Activated CD8-positive, alpha-beta memory T cell treated with anti-CD3 and anti-CD28 coated beads, Interleukin-2, amount 10 ng/mL, durations not matched to agents 7 days and 5 days (primary cell): ENCODE measurements around the gene ALPG. TPM values are rescaled to one million over a fixed set of nuclear protein-coding genes. Genes with fewer than 3 reads are reported as not detected.
"Not testable (repeated sequence)": the region's sequence is repeated elsewhere in the genome, so short reads cannot be mapped to it uniquely, and the experiment has no call there.

Experiments used
- ATAC-seq: fragments of 150-1000 bp; cut with Tn5 transposase; one replicate; pipeline ENCODE4 v1.10.0; 2021; ENCODE audit warnings: moderate library complexity
- CTCF ChIA-PET: fragments of 350-600 bp; sonication (Branson Sonifier 250); formaldehyde crosslinking; loops from one replicate; lab custom pipeline; 2021; ENCODE audit warnings: antibody characterized with exemption; lab: Charles Lee
- DNase-seq: peaks from one replicate; pipeline ENCODE4 v3.0.0-alpha.2; 2020
- H3K27ac Mint-ChIP-seq: one replicate; pipeline ENCODE4 v1.8.0; 2021; ENCODE audit warnings: mild to moderate bottlenecking, mixed read lengths
- H3K27me3 Mint-ChIP-seq: one replicate; pipeline ENCODE4 v1.8.0; 2021; ENCODE audit warnings: mixed read lengths
- H3K36me3 Mint-ChIP-seq: one replicate; pipeline ENCODE4 v1.8.0; 2021; ENCODE audit warnings: mild to moderate bottlenecking, mixed read lengths
- H3K4me1 Mint-ChIP-seq: one replicate; pipeline ENCODE4 v1.8.0; 2021; ENCODE audit warnings: mixed read lengths
- H3K4me3 Mint-ChIP-seq: one replicate; pipeline ENCODE4 v1.8.0; 2021; ENCODE audit warnings: mild to moderate bottlenecking, moderate library complexity, mixed read lengths
- H3K9me3 Mint-ChIP-seq: one replicate; pipeline ENCODE4 v1.8.0; 2022; ENCODE audit warnings: low read depth, mixed read lengths
- total RNA-seq, 2 experiments: library from RNA; stranded (reverse); gene quantifications; one replicate each; pipeline ENCODE4 v1.2.3, GENCODE V29; 2021

Gene ALPG
- total RNA-seq, 2 experiments from 2014 or later: not detected

DNA sequence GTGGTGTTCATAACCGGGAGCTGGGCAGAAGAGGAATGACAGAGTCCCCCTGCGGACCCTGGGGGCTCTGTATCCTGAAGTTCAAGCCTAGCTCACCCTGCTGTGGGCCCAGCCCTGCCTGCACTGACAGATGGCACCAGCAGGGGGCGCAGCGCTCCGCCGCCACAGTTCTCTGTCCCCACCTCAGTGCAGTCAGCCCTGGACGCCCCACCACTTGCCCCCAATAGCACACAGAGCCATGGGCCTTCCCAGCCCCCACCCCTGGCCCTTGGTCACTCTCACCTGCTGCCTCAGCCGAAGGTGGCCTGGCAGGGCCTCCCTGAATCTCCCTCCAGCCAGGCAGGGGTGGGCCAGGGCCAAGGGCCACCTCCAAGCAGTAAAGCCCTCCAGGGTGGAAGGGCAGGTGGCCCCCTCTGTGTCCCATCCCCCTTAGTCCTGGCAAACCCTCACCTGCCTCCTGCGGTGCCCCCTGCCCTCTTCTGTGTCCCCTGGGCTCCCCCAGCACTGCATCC, 39.7 kb downstream of the ALPG start:
- not testable (repeated sequence) for H3K4me3 Mint-ChIP-seq, H3K36me3 Mint-ChIP-seq, DNase-seq, H3K27ac Mint-ChIP-seq, H3K4me1 Mint-ChIP-seq, H3K9me3 Mint-ChIP-seq, H3K27me3 Mint-ChIP-seq
- CTCF ChIA-PET: interaction anchor here (1.0 to 2.9 kb wide), 3 partner anchors 18 to 149 kb away, joined by 3 to 34 read pairs (median 3); partner anchors contain the start of gene PRSS56
- peak; percentile 48 for ATAC-seq

DNA sequence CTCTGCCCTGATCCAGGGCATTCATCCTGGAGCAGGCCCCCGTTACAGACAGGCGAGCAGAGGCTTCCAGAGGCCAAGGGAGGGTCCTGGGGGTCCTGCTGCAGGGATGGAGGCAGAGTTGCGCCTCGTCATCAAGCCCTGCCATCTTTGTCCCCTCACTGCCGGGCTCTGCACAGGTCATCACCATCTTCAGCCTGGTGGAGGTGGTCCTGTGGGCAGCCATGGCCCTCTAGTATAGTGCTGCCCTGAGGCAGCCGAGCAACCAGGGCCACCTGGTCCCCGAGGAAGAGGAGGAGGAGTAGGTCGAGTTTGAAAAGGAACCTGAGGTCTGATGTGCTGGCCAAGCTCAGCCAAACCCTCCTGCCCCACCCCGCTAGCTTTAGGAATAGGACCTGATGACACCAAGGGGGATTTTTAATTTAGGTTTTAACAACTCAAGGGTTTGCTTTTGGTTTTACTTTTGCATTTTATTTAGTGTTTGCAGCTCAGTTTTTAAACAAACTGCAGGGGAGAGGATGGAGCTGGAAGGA, 40.5 kb downstream of the ALPG start:
- peaks cover 5% of the 10 kb centered on the region for H3K4me1 Mint-ChIP-seq
- no peaks in the 10 kb centered on the region for H3K9me3 Mint-ChIP-seq
- peaks cover 3% of the 10 kb centered on the region for H3K27me3 Mint-ChIP-seq
- CTCF ChIA-PET: interaction anchor here (0.7 to 2.9 kb wide), 4 partner anchors 10 to 150 kb away, joined by 3 to 34 read pairs (median 3); partner anchors contain the start of gene PRSS56
- H3K27ac Mint-ChIP-seq: no peak overlapping the region
- no peaks in the 10 kb centered on the region for H3K36me3 Mint-ChIP-seq
- H3K4me3 Mint-ChIP-seq: no peak overlapping the region
- no peak for ATAC-seq
- no peak for DNase-seq

DNA sequence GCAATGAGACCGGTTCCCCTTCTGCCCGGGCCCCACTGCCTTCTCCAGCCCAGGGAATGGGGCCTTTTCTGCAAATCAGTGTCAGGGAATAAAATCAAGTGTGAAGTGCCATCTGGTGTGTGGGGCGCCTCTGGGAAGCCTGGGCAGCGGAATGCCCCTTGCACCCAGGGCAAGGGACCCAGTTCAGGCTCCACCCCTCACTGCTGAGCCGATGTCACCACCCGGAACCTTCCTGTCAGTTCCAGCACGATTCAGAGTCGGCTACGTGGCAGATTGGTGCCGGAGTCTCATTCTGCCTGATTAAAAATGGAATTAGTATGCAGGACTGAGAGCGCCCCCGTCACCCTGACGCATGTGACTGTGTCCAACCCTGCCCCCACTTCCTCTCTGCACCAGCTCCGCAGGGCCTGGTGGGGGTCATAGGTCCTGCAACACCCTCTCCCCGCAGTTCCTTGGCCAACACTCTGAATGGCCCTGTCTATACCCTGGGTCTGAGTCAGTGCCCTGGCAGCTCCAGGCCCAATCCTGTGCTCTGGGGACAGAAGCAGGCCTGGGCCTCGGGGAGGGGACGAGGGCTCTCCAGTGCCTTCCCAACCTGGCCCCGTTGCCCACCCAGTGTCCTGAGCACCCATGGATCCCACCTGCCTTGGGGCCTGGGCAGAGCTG, 41.1 kb downstream of the ALPG start:
- no peaks in the 10 kb centered on the region for H3K9me3 Mint-ChIP-seq
- CTCF ChIA-PET: interaction anchor here (0.7 to 2.9 kb wide), 3 partner anchors 9 to 74 kb away, joined by 3 to 34 read pairs (median 3); partner anchors contain the start of gene PRSS56
- no peak overlapping the region for H3K4me3 Mint-ChIP-seq
- H3K4me1 Mint-ChIP-seq: peaks cover 5% of the 10 kb centered on the region
- no peak overlapping the region for H3K27ac Mint-ChIP-seq
- no peak for ATAC-seq
- no peaks in the 10 kb centered on the region for H3K36me3 Mint-ChIP-seq
- no peak for DNase-seq
- peaks cover 3% of the 10 kb centered on the region for H3K27me3 Mint-ChIP-seq

DNA sequence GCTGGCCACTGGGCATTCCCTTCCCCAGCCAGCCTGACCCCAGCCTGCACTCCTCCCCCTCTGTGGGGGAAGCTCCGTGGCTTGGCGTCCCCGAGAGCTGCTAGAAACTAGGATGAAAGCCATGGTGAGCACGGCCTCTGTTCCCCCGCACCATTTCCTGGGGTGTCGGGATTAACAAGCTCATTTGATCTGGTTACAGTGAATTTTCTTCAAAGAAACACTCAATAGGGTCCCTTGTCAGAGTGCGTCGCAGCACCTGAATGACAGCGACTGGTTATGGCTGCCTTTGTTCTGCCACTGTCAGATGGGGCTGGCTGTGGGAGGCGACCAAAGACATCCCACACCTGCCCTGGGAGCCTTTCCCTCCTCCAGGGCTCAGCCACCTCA, 41.7 kb downstream of the ALPG start:
- ATAC-seq: no peak
- H3K9me3 Mint-ChIP-seq: no peaks in the 10 kb centered on the region
- CTCF ChIA-PET: interaction anchor here (0.9 to 2.9 kb wide), 2 partner anchors 9 to 73 kb away, joined by 3 to 34 read pairs; partner anchors contain the start of gene PRSS56
- no peak overlapping the region for H3K27ac Mint-ChIP-seq
- H3K4me3 Mint-ChIP-seq: no peak overlapping the region
- peaks cover 5% of the 10 kb centered on the region for H3K4me1 Mint-ChIP-seq
- H3K27me3 Mint-ChIP-seq: peaks cover 3% of the 10 kb centered on the region
- H3K36me3 Mint-ChIP-seq: no peaks in the 10 kb centered on the region
- DNase-seq: peak; percentile 27

DNA sequence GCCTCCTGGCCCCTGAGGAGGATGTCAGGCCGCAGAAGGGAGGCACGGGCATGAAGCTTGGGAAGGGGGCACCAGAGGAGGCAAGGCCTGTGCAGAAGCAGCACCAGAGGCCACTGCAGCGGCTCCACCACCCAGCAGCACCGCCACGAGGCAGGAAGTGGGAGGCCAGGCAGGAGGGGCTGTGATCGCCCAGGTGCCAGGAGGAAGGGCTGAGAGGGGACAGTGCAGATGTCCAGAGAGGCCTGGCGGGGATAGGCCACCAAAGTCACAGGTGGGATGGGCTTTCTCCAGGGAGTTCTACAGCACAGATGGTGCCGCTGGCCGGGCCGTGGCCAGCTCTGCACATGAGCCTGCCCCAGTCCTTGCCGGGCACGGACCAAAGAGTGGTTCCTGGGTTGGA, 43.3 kb downstream of the ALPG start:
- H3K27ac Mint-ChIP-seq: no peak overlapping the region
- no peaks in the 10 kb centered on the region for H3K9me3 Mint-ChIP-seq
- peaks cover 3% of the 10 kb centered on the region for H3K4me1 Mint-ChIP-seq
- peak; percentile 40 for DNase-seq
- H3K36me3 Mint-ChIP-seq: no peaks in the 10 kb centered on the region
- peaks cover 5% of the 10 kb centered on the region for H3K27me3 Mint-ChIP-seq
- CTCF ChIA-PET: no interaction called here
- no peak for ATAC-seq
- no peak overlapping the region for H3K4me3 Mint-ChIP-seq

DNA sequence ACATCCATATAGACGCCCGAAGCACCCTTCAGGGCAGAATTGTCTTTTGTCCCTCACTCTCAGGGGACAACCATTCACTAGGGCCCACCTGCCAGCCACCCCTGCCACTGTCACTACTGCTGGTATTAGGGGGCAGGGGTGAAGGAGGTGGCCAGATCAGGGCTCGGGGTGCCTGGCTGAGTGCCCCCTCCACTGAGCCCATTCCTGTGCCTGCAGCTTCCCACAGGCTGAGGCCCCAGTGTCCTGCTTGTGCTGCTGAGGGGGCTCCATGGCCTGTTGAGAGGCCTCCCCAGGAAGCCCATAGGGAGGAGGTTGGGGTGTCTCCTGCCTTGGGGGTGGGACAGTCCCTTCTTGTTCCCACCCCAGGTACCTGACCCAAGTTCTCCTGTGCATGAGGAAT, 45.0 kb downstream of the ALPG start:
- H3K4me1 Mint-ChIP-seq, H3K36me3 Mint-ChIP-seq, H3K27me3 Mint-ChIP-seq, H3K9me3 Mint-ChIP-seq, H3K27ac Mint-ChIP-seq, H3K4me3 Mint-ChIP-seq, DNase-seq, CTCF ChIA-PET, ATAC-seq: not testable (repeated sequence)

DNA sequence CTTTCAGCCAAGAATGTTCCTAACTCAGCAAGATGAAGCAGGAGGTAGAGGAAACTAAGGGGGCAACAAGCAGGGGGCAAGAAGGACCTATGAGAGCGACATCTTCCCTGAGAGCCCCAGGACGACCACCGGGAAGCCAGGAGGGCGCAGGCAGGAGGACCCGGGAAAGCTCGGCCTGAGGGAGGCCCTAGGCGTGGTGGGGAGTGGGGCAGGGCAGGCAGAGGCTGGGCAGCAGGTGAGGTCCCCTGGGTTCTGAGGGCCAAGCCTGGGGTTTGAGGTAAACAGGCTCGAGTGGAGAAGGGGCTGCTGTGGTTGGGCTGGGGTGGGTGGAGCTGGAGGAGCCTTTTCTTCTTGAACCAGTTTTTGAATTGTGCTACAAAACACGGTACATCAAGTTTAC, 48.0 kb downstream of the ALPG start:
- Mint-ChIP-seq H3K27ac (no peak overlapping the region), H3K9me3 (no peaks in the 10 kb centered on the region), H3K4me1 (no peaks in the 10 kb centered on the region), H3K27me3 (peaks cover 5% of the 10 kb centered on the region), H3K36me3 (no peaks in the 10 kb centered on the region), H3K4me3 (no peak overlapping the region)
- CTCF ChIA-PET: no interaction called here
- ATAC-seq: no peak
- DNase-seq: no peak

DNA sequence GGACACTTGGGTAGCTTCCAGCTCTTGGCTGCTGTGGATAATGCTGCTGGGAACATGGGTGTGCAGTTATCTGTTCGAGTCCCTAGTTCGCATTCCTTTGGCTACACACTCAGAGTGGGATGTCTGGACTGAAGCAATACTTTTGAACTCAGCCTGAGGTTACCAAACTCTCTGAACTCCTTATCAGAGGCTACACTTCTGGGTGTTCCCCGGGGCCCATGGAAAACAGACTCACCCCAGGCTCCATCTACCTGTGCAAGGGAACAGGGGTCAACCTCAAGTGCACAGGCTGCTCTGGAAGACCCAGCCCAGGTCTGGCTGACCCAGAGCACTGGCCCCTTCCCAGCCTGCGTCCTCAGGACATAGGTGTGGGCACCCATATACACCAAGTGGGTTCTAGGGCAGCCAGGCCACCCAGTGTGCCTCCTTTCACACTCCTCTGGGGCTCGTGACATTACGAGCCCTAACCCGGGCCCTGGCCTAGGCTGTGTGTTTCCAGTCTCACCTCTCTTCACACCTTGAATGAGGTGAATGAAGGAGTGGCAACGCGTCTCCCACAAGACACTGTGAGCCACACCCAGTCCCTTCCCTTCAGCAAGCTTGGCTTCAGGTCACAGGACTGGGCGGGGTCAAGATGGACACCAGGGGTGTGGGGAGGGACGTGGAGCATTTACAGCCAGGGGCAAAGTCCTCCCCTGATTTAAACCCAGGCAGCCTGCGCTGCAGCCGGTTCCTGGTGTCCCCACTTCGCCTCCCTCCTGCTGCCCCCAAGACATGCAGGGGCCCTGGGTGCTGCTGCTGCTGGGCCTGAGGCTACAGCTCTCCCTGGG, 49.0 kb downstream of the ALPG start, which contains the start of gene ALPI:
Gene ALPI (plus strand): TSS at position 728 of the 830 bp plus-strand sequence. CDS start 47 bp downstream, at position 775.
- Mint-ChIP-seq H3K27me3 (peaks cover 8% of the 10 kb centered on the region), H3K9me3 (no peaks in the 10 kb centered on the region), H3K4me3 (no peak within 1 kb of the TSS), H3K4me1 (no peaks in the 10 kb centered on the region), H3K36me3 (no peaks in the 10 kb centered on the region), H3K27ac (no peak within 1 kb of the TSS)
- no peak for DNase-seq
- CTCF ChIA-PET: no interaction called here
- no peak for ATAC-seq

DNA sequence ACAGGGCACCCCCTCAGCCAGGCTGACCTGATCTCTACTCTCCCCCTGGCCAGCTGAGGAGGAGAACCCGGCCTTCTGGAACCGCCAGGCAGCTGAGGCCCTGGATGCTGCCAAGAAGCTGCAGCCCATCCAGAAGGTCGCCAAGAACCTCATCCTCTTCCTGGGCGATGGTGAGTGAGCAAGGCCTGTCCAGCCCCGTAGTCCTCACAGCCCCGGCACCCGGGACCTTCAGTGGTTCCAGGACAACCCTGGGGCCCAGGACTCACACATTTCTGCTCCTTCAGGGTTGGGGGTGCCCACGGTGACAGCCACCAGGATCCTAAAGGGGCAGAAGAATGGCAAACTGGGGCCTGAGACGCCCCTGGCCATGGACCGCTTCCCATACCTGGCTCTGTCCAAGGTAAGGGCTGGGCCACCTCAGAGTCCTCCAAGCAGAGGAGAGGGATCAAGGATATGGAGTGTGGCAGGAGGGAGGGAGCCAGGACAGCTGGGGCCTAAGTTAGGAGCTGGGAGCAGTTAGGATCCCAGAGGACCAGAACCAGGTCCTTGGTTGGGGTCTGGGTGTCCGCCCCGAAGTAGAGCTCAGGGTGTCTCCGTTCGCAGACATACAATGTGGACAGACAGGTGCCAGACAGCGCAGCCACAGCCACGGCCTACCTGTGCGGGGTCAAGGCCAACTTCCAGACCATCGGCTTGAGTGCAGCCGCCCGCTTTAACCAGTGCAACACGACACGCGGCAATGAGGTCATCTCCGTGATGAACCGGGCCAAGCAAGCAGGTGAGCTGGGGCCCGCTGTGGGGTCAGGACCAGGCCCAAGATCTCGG, 49.9 kb downstream of the ALPG start:
- Mint-ChIP-seq H3K4me1 (no peaks in the 10 kb centered on the region), H3K4me3 (no peak overlapping the region), H3K27ac (no peak overlapping the region), H3K36me3 (no peaks in the 10 kb centered on the region), H3K9me3 (no peaks in the 10 kb centered on the region), H3K27me3 (peaks cover 9% of the 10 kb centered on the region)
- DNase-seq (no peak), ATAC-seq (no peak)
- CTCF ChIA-PET: no interaction called here

DNA sequence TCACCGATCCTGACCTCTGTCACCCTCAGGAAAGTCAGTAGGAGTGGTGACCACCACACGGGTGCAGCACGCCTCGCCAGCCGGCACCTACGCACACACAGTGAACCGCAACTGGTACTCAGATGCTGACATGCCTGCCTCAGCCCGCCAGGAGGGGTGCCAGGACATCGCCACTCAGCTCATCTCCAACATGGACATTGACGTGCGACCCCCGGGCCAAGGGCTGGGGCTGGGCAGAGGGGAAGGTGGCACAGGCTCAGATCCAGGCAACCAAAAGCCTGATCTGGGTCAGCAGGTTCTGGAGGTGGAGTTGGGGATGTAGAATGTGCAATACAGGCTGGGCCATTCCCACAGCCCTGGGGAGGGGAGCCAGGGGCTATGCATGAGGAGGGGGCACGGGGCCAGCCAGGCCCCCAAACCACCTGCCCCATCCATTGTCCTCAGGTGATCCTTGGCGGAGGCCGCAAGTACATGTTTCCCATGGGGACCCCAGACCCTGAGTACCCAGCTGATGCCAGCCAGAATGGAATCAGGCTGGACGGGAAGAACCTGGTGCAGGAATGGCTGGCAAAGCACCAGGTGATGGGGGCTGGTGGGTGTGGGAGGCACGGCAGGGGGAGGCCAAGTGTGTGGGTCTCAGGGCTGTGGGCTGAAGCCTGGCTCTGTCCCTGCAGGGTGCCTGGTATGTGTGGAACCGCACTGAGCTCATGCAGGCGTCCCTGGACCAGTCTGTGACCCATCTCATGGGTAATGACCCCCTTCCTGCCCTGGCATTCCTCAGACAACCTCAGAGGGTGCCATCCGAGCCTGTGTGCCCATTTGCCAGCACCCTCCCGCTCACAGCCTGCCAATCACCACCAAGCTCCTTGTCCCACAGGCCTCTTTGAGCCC, 50.7 kb downstream of the ALPG start:
- Mint-ChIP-seq H3K27me3 (peaks cover 12% of the 10 kb centered on the region), H3K9me3 (no peaks in the 10 kb centered on the region), H3K4me3 (no peak overlapping the region), H3K27ac (no peak overlapping the region), H3K36me3 (no peaks in the 10 kb centered on the region), H3K4me1 (no peaks in the 10 kb centered on the region)
- no peak for ATAC-seq
- CTCF ChIA-PET: no interaction called here
- no peak for DNase-seq

DNA sequence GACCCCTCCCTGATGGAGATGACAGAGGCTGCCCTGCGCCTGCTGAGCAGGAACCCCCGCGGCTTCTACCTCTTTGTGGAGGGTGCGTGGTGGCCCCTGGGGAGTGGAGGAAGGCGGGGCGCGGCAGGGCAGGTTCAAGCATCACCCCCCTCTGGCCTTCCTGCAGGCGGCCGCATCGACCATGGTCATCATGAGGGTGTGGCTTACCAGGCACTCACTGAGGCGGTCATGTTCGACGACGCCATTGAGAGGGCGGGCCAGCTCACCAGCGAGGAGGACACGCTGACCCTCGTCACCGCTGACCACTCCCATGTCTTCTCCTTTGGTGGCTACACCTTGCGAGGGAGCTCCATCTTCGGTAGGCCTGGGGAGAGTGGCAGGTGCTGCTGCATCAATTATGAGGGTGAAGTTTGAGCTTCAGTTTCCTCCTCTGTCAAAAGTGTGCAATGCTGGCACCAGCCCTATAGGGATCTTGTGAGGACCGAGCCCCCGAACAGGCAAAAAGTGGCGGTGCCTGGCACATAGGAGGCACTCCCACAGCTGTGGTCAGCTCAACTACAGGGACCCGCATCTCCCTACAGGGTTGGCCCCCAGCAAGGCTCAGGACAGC, 51.5 kb downstream of the ALPG start:
- Mint-ChIP-seq H3K27me3 (peaks cover 16% of the 10 kb centered on the region), H3K36me3 (no peaks in the 10 kb centered on the region), H3K4me1 (no peaks in the 10 kb centered on the region), H3K27ac (no peak overlapping the region), H3K4me3 (no peak overlapping the region), H3K9me3 (no peaks in the 10 kb centered on the region)
- DNase-seq: no peak
- ATAC-seq: no peak
- CTCF ChIA-PET: no interaction called here
